Type B pancreatic cell (in vitro differentiated cells): Measurements from ENCODE around the gene ME2. TPM values are rescaled to one million over a fixed set of nuclear protein-coding genes. Genes with fewer than 3 reads are reported as not detected.

Experiments
- DNase-seq: peaks from one replicate; pipeline ENCODE4 v3.0.0; 2021; ENCODE audit warnings: mixed read lengths; ENCODE audit not compliant: unreplicated experiment; ENCODE audit errors: extremely low spot score
- H3K27ac Mint-ChIP-seq: 2 replicates; pipeline ENCODE4 v1.8.0; 2021; ENCODE audit warnings: mild to moderate bottlenecking, mixed read lengths
- H3K27me3 Mint-ChIP-seq: 2 replicates; pipeline ENCODE4 v1.8.0; 2021; ENCODE audit warnings: mixed read lengths
- H3K36me3 Mint-ChIP-seq: 2 replicates; pipeline ENCODE4 v1.8.0; 2021; ENCODE audit warnings: mixed read lengths
- H3K4me1 Mint-ChIP-seq: one replicate; pipeline ENCODE4 v1.8.0; 2021; ENCODE audit warnings: mixed read lengths; ENCODE audit not compliant: unreplicated experiment
- H3K4me3 Mint-ChIP-seq: 2 replicates; pipeline ENCODE4 v1.8.0; 2021; ENCODE audit warnings: mild to moderate bottlenecking, mixed read lengths
- H3K9me3 Mint-ChIP-seq: 2 replicates; pipeline ENCODE4 v1.8.0; 2021; ENCODE audit warnings: mixed read lengths
- total RNA-seq: library from RNA; stranded (reverse); gene quantifications from 2 replicates; pipeline ENCODE4 v1.2.1, GENCODE V29; 2021; ENCODE audit warnings: low replicate concordance
- TF ChIP-seq, protein P1 (sequence below): fragments of 200-600 bp; sonication (generic); conservative IDR thresholded peaks from 2 replicates; pipeline ENCODE4 v1.5.0; 2021; ENCODE audit warnings: antibody characterized with exemption, mild to moderate bottlenecking

The ME2 gene
- total RNA-seq, 1 donor from 2014 or later, result 49.6 TPM

DNA sequence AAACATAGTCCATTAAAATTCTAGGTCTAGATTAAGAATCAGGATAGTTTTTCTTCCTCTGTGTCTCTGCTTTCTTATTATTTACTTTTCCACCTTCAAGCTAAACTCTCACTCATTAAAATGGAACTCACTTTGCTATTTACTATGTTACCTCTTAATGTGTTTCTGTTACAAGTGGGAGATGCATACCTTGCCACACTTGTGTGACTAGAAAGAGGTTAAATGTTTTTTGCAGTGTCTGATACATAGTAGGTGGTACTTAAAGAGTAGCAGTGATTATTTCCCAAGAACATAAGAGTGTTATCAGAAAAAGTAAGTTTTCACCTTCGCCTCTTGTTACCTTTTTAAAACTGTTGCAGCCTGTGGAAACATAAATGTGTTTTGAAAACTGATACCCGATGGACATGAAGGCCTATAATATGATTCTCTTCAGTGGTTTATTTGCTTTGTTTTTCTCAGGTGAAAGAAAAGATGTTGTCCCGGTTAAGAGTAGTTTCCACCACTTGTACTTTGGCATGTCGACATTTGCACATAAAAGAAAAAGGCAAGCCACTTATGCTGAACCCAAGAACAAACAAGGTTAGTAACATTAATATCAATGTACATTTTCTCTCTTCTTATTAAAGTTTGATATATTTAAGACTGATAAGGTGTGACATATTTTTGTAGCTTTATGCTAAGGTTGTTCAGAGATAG lies 16.6 kb downstream of the ME2 start:
- TF ChIP-seq, protein P1, sequence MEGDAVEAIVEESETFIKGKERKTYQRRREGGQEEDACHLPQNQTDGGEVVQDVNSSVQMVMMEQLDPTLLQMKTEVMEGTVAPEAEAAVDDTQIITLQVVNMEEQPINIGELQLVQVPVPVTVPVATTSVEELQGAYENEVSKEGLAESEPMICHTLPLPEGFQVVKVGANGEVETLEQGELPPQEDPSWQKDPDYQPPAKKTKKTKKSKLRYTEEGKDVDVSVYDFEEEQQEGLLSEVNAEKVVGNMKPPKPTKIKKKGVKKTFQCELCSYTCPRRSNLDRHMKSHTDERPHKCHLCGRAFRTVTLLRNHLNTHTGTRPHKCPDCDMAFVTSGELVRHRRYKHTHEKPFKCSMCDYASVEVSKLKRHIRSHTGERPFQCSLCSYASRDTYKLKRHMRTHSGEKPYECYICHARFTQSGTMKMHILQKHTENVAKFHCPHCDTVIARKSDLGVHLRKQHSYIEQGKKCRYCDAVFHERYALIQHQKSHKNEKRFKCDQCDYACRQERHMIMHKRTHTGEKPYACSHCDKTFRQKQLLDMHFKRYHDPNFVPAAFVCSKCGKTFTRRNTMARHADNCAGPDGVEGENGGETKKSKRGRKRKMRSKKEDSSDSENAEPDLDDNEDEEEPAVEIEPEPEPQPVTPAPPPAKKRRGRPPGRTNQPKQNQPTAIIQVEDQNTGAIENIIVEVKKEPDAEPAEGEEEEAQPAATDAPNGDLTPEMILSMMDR, result no peak
- H3K36me3 Mint-ChIP-seq, result peaks cover 23% of the 10 kb centered on the region
- no peak overlapping the region for H3K27ac Mint-ChIP-seq
- no peak overlapping the region for H3K4me3 Mint-ChIP-seq
- H3K27me3 Mint-ChIP-seq, result no peaks in the 10 kb centered on the region
- H3K4me1 Mint-ChIP-seq, result no peaks in the 10 kb centered on the region
- H3K9me3 Mint-ChIP-seq, result no peaks in the 10 kb centered on the region
- no peak for DNase-seq

DNA sequence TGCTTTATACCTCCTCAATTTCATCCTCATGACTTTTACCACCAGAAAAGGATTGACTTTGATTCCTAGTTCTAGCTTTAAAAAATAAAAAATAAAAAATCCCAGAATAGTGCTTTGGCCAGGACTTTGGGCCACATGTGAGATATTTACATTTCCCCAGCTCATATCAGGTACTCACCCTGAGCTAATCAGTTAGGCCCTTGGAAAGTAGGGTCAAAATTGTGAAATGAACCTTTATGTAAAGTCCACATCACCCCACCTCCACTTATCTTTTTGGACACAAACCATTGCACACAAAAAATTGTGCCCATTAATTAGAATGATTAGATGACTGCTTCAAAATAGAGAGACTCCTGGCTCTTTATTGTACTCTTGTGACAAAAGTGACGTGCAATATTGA lies 17.2 kb downstream of the ME2 start:
- Mint-ChIP-seq H3K27ac (no peak overlapping the region), H3K4me1 (no peaks in the 10 kb centered on the region), H3K36me3 (peaks cover 24% of the 10 kb centered on the region), H3K4me3 (no peak overlapping the region), H3K9me3 (no peaks in the 10 kb centered on the region), H3K27me3 (no peaks in the 10 kb centered on the region)
- no peak for DNase-seq
- TF ChIP-seq, protein P1, result no peak

DNA sequence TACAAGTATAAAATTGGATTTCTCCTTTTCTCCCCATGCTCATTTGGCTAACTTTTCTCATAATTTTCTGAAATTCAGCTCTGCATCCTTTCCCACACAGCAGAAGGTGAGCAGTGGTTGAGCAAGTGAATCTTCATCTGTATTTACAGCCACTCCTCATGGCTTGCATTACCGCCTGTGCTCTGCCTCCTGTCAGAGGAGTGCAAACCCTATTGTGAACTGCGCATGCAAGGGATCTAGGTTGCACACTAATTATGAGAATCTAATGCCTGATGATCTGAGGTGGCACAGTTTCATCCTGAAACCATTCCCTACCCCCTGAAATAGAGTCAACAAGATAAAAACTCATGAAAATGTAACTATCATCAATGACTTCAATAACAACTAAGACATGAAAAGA lies 20.0 kb downstream of the ME2 start:
- Mint-ChIP-seq H3K4me3 (no peak overlapping the region), H3K9me3 (no peaks in the 10 kb centered on the region), H3K27me3 (no peaks in the 10 kb centered on the region), H3K4me1 (no peaks in the 10 kb centered on the region), H3K36me3 (peaks cover 33% of the 10 kb centered on the region), H3K27ac (no peak overlapping the region)
- TF ChIP-seq, protein P1, result no peak
- no peak for DNase-seq

DNA sequence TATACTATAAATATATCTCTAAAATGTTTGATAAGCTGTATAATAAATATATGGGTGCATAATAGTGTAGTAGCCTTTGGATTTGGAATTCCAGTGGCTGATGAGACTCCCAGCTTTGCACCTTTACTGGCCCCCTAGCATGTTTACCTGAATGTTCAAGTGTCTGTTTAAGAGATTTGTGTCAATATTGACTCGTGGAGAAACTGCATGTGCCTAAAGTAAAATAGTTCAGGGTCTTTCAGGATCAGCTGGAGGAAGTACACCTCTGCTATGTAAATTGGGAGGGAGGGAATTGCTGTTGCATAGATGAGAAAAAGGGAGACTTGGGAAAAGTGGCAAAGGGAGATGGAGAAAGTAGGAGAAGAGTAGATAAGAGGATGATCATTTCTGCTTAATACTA lies 23.9 kb downstream of the ME2 start:
- Mint-ChIP-seq H3K9me3 (no peaks in the 10 kb centered on the region), H3K27me3 (no peaks in the 10 kb centered on the region), H3K4me1 (no peaks in the 10 kb centered on the region), H3K36me3 (peaks cover 47% of the 10 kb centered on the region), H3K27ac (no peak overlapping the region), H3K4me3 (no peak overlapping the region)
- TF ChIP-seq, protein P1, result no peak
- no peak for DNase-seq

DNA sequence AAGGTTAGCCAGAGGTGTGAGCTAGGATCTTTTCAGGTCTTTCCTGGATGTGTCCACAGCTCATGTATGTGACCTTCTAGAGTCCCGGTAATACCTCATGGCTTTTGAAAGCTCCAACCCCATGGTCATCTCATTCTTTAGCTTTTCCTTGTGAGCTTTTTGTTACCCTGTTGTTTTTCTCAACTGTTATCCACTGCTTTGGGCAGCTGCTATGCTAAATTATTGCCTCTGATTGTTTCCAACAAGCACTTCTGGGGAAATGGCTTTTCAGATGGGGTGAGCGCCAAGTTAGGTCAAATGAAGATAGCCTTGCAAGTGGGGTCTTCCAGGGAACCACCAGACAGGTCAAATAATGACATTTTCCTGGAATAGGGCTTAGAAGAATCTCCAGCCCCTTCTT lies 27.9 kb downstream of the ME2 start:
- TF ChIP-seq, protein P1, result no peak
- no peak overlapping the region for H3K27ac Mint-ChIP-seq

More for the DNA sequence above, 27.9 kb downstream of the ME2 start:
- Mint-ChIP-seq H3K4me1 (no peaks in the 10 kb centered on the region), H3K4me3 (no peak overlapping the region), H3K36me3 (peaks cover 52% of the 10 kb centered on the region), H3K27me3 (no peaks in the 10 kb centered on the region), H3K9me3 (no peaks in the 10 kb centered on the region)
- DNase-seq, result no peak
